Measurements from ENCODE around the gene SORL1. TPM values are rescaled to one million over a fixed set of nuclear protein-coding genes. Genes with fewer than 3 reads are reported as not detected.

SORL1 gene
- polyA plus RNA-seq, 1 donor from 2014 or later = 6.5 TPM

- Histone ChIP-seq H3K27ac (ENCODE audit: low read length) (no peak overlapping the region), H3K79me2 (replicated peaks; ENCODE audit: insufficient read depth, low read length) (no peaks in the 10 kb centered on the region), H3K4me3 (ENCODE audit: low read length) (no peak overlapping the region), H3K9me2 (ENCODE audit: insufficient read depth, low read length) (no peaks in the 10 kb centered on the region), H3K27me3 (ENCODE audit: insufficient read depth, low read depth, low read length) (no peaks in the 10 kb centered on the region), H3K9me3 (ENCODE audit: low read length) (no peaks in the 10 kb centered on the region), H3K4me2 (ENCODE audit: low read length) (no peak overlapping the region), H3K9ac (ENCODE audit: low read length) (no peak overlapping the region), H4K20me1 (ENCODE audit: insufficient read depth) (no peaks in the 10 kb centered on the region), H3K36me3 (ENCODE audit: insufficient read depth, low read length) (no peaks in the 10 kb centered on the region), H2AFZ (ENCODE audit: low read depth, low read length) (no peak overlapping the region), H3F3A (ENCODE audit: insufficient read depth, low read length, poor library complexity, severe bottlenecking) (no peaks in the 10 kb centered on the region)
- TF ChIP-seq, protein P1, sequence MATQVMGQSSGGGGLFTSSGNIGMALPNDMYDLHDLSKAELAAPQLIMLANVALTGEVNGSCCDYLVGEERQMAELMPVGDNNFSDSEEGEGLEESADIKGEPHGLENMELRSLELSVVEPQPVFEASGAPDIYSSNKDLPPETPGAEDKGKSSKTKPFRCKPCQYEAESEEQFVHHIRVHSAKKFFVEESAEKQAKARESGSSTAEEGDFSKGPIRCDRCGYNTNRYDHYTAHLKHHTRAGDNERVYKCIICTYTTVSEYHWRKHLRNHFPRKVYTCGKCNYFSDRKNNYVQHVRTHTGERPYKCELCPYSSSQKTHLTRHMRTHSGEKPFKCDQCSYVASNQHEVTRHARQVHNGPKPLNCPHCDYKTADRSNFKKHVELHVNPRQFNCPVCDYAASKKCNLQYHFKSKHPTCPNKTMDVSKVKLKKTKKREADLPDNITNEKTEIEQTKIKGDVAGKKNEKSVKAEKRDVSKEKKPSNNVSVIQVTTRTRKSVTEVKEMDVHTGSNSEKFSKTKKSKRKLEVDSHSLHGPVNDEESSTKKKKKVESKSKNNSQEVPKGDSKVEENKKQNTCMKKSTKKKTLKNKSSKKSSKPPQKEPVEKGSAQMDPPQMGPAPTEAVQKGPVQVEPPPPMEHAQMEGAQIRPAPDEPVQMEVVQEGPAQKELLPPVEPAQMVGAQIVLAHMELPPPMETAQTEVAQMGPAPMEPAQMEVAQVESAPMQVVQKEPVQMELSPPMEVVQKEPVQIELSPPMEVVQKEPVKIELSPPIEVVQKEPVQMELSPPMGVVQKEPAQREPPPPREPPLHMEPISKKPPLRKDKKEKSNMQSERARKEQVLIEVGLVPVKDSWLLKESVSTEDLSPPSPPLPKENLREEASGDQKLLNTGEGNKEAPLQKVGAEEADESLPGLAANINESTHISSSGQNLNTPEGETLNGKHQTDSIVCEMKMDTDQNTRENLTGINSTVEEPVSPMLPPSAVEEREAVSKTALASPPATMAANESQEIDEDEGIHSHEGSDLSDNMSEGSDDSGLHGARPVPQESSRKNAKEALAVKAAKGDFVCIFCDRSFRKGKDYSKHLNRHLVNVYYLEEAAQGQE (IDR thresholded peaks at IDR 0.05; ENCODE audit: borderline replicate concordance) = no peak
- TF ChIP-seq SMC3 (conservative IDR thresholded peaks at IDR 0.05; ENCODE audit: poor library complexity) (no peak), POLR2AphosphoS5 (IDR thresholded peaks at IDR 0.05) (no peak)
Observed at GRCh38 chr11:121614636-121615240, 162.6 kb downstream of the SORL1 start.

DNA sequence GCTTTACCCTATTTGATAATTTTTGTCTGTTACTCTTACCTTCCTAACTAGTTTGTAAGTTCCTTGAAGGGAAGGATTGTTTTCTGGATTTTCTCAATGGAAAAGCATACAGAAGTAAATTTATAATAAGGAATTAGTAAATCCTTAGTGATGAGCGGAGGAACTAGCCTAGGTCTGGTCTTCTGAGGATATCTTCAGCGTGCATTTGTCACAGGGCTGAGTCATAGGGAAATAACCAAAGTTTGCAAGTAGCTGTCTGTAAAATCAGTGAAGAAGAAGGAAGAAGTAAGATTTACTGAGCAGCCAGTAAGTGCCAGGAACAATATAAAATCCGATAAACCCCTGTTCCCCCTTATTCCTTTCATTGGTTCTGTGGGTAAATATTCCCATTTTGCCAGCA lies 163.4 kb downstream of the SORL1 start:
- H2AFZ ChIP-seq (ENCODE audit: low read depth, low read length) = no peak overlapping the region
- no peak overlapping the region for H3K9ac ChIP-seq (ENCODE audit: low read length)
- H3F3A ChIP-seq (ENCODE audit: insufficient read depth, low read length, poor library complexity, severe bottlenecking) = no peaks in the 10 kb centered on the region
- no peaks in the 10 kb centered on the region for H3K9me2 ChIP-seq (ENCODE audit: insufficient read depth, low read length)
- H4K20me1 ChIP-seq (ENCODE audit: insufficient read depth) = no peaks in the 10 kb centered on the region
- TF ChIP-seq CTCF (IDR thresholded peaks at IDR 0.05; ENCODE audit: poor library complexity, severe bottlenecking) (no peak), RAD21 (conservative IDR thresholded peaks at IDR 0.05) (no peak), TAF1 (IDR thresholded peaks at IDR 0.05; ENCODE audit: low read depth) (no peak), EP300 (conservative IDR thresholded peaks at IDR 0.05; ENCODE audit: poor library complexity, severe bottlenecking) (no peak), SMC3 (conservative IDR thresholded peaks at IDR 0.05; ENCODE audit: poor library complexity) (no peak), POLR2AphosphoS5 (IDR thresholded peaks at IDR 0.05) (no peak), EZH2 (IDR thresholded peaks at IDR 0.05; ENCODE audit: borderline replicate concordance, insufficient read depth, low read length, poor library complexity, severe bottlenecking) (no peak), MXI1 (conservative IDR thresholded peaks at IDR 0.05; ENCODE audit: poor library complexity, severe bottlenecking) (no peak)
- TF ChIP-seq, protein P1 (IDR thresholded peaks at IDR 0.05; ENCODE audit: borderline replicate concordance) = no peak
- H3K4me3 ChIP-seq (ENCODE audit: low read length) = no peak overlapping the region
- H3K36me3 ChIP-seq (ENCODE audit: insufficient read depth, low read length) = no peaks in the 10 kb centered on the region
- H3K27ac ChIP-seq (ENCODE audit: low read length) = no peak overlapping the region
- H3K4me2 ChIP-seq (ENCODE audit: low read length) = no peak overlapping the region
- H3K9me3 ChIP-seq (ENCODE audit: low read length) = no peaks in the 10 kb centered on the region
- no peaks in the 10 kb centered on the region for H3K27me3 ChIP-seq (ENCODE audit: insufficient read depth, low read depth, low read length)
- H3K79me2 ChIP-seq (replicated peaks; ENCODE audit: insufficient read depth, low read length) = no peaks in the 10 kb centered on the region

Data from neural cell (in vitro differentiated cells).